Measurements from ENCODE around the gene DENND6B. TPM values are rescaled to one million over a fixed set of nuclear protein-coding genes. Genes with fewer than 3 reads are reported as not detected.

Gene DENND6B
- total and polyA plus RNA-seq, 2 donors (not counting 3 experiments of a cell fraction or from before 2014, with no cell fraction given): 4.1 to 5.9 TPM

- no peaks in the 10 kb centered on the region for H3K27me3 ChIP-seq (ENCODE audit: control insufficient read depth in 2 of 2, insufficient read depth in 2 of 2, low read length in 2 of 2)
- H3K9me3 ChIP-seq (replicated peaks; ENCODE audit: control insufficient read depth, insufficient read depth, low read length): no peaks in the 10 kb centered on the region
- peaks cover 9% of the 10 kb centered on the region for H3K4me1 ChIP-seq (ENCODE audit: control insufficient read depth, extremely low read depth, insufficient read depth, low read length)
- H3K27ac ChIP-seq (ENCODE audit: insufficient read depth, low read depth, low read length): no peak overlapping the region
- no peak overlapping the region for H3K4me3 ChIP-seq (replicated peaks in 1 of 3; ENCODE audit: insufficient read depth in 1 of 3, low read depth in 1 of 3, low read length in 3 of 3)
- dilution Hi-C loops (cut with MboI; ENCODE audit: extremely low pct_ligation_motif_present, low sequenced_read_pairs) (no loop called here), intact Hi-C loops (cut with micrococcal nuclease) (loop anchor here (1.0 to 2.0 kb wide), 4 partner anchors 17 to 55 kb away; partner anchors contain the start of genes MAPK11 and PPP6R2)
- H3K4me2 ChIP-seq (ENCODE audit: insufficient read depth, low read length): no peak overlapping the region
- H3K9me1 ChIP-seq (replicated peaks; ENCODE audit: control insufficient read depth, extremely low read depth, insufficient read depth, low read length): no peaks in the 10 kb centered on the region
- ChIA-PET POLR2A (no interaction called here), CTCF (interaction anchor here (0.7 to 5.6 kb wide), 14 partner anchors 8 to 85 kb away, joined by 3 to 36 read pairs (median 4); partner anchors contain the start of genes HDAC10 and PLXNB2)
- H3K9ac ChIP-seq (replicated peaks; ENCODE audit: extremely low read depth, insufficient read depth, low read length): no peak overlapping the region
- H3K79me2 ChIP-seq (ENCODE audit: control insufficient read depth, insufficient read depth, low read length): no peaks in the 10 kb centered on the region
- no peak overlapping the region for H2AFZ ChIP-seq (ENCODE audit: low read depth, low read length)
- TF ChIP-seq JUN (IDR thresholded peaks at IDR 0.05; ENCODE audit: borderline replicate concordance, insufficient read depth, insufficient read length, low read depth): peak; percentile 17
- TF ChIP-seq MYC (IDR thresholded peaks at IDR 0.05; ENCODE audit: low read depth, low read length): no peak
- BruUV-seq (replicated peaks): no TSS peak
- H3K36me3 ChIP-seq (ENCODE audit: control insufficient read depth in 2 of 2, extremely low read depth in 1 of 2, insufficient read depth in 2 of 2, low read length in 2 of 2): no peaks in the 10 kb centered on the region
- DNase-seq (ENCODE audit: low read depth, low spot score) (no peak), FAIRE-seq (peak; percentile 79)
- H4K20me1 ChIP-seq (replicated peaks; ENCODE audit: control insufficient read depth, extremely low read depth, insufficient read depth, low read length): no peaks in the 10 kb centered on the region
Measured at GRCh38 chr22:50325444-50326224, 1.2 kb downstream of the DENND6B start.

GRCh38 chr22:50323900-50324299 lies 2.9 kb downstream of the DENND6B start:
- dilution Hi-C loops (cut with MboI; ENCODE audit: extremely low pct_ligation_motif_present, low sequenced_read_pairs): no loop called here
- Histone ChIP-seq H3K4me1 (ENCODE audit: control insufficient read depth, extremely low read depth, insufficient read depth, low read length) (peaks cover 9% of the 10 kb centered on the region), H3K9ac (replicated peaks; ENCODE audit: extremely low read depth, insufficient read depth, low read length) (no peak overlapping the region), H3K27me3 (ENCODE audit: control insufficient read depth in 2 of 2, insufficient read depth in 2 of 2, low read length in 2 of 2) (no peaks in the 10 kb centered on the region), H3K9me1 (replicated peaks; ENCODE audit: control insufficient read depth, extremely low read depth, insufficient read depth, low read length) (no peaks in the 10 kb centered on the region), H3K4me2 (ENCODE audit: insufficient read depth, low read length) (no peak overlapping the region), H2AFZ (ENCODE audit: low read depth, low read length) (no peak overlapping the region), H4K20me1 (replicated peaks; ENCODE audit: control insufficient read depth, extremely low read depth, insufficient read depth, low read length) (no peaks in the 10 kb centered on the region), H3K4me3 (replicated peaks in 1 of 3; ENCODE audit: insufficient read depth in 1 of 3, low read depth in 1 of 3, low read length in 3 of 3) (no peak overlapping the region), H3K27ac (ENCODE audit: insufficient read depth, low read depth, low read length) (no peak overlapping the region), H3K9me3 (replicated peaks; ENCODE audit: control insufficient read depth, insufficient read depth, low read length) (no peaks in the 10 kb centered on the region), H3K36me3 (ENCODE audit: control insufficient read depth in 2 of 2, extremely low read depth in 1 of 2, insufficient read depth in 2 of 2, low read length in 2 of 2) (no peaks in the 10 kb centered on the region), H3K79me2 (ENCODE audit: control insufficient read depth, insufficient read depth, low read length) (no peaks in the 10 kb centered on the region)
- no TSS peak for BruUV-seq (replicated peaks)
- CTCF ChIA-PET: interaction anchor here (1.0 to 5.6 kb wide), 8 partner anchors 14 to 71 kb away, joined by 3 to 36 read pairs (median 4); no protein-coding TSS in a partner anchor
- no peak for FAIRE-seq
- no peak for TF ChIP-seq POLR2AphosphoS5 (IDR thresholded peaks at IDR 0.05; ENCODE audit: insufficient read depth, low read depth, low read length)
- no peak for TF ChIP-seq EZH2 (IDR thresholded peaks at IDR 0.05; ENCODE audit: borderline replicate concordance, low read depth, low read length, severe bottlenecking)
- no peak for TF ChIP-seq POLR2A (IDR thresholded peaks at IDR 0.05; ENCODE audit: low read depth, low read length)
- TF ChIP-seq JUN (IDR thresholded peaks at IDR 0.05; ENCODE audit: borderline replicate concordance, insufficient read depth, insufficient read length, low read depth): no peak
- TF ChIP-seq FOS (IDR thresholded peaks at IDR 0.05; ENCODE audit: borderline replicate concordance, insufficient read depth, low read length): no peak
- no peak for TF ChIP-seq MYC (IDR thresholded peaks at IDR 0.05; ENCODE audit: low read depth, low read length)
- TF ChIP-seq GATA2 (IDR thresholded peaks at IDR 0.05; ENCODE audit: insufficient read depth, insufficient read length, low read depth, low read length): no peak
- TF ChIP-seq, protein P1, sequence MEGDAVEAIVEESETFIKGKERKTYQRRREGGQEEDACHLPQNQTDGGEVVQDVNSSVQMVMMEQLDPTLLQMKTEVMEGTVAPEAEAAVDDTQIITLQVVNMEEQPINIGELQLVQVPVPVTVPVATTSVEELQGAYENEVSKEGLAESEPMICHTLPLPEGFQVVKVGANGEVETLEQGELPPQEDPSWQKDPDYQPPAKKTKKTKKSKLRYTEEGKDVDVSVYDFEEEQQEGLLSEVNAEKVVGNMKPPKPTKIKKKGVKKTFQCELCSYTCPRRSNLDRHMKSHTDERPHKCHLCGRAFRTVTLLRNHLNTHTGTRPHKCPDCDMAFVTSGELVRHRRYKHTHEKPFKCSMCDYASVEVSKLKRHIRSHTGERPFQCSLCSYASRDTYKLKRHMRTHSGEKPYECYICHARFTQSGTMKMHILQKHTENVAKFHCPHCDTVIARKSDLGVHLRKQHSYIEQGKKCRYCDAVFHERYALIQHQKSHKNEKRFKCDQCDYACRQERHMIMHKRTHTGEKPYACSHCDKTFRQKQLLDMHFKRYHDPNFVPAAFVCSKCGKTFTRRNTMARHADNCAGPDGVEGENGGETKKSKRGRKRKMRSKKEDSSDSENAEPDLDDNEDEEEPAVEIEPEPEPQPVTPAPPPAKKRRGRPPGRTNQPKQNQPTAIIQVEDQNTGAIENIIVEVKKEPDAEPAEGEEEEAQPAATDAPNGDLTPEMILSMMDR (IDR thresholded peaks at IDR 0.05; ENCODE audit: extremely low read depth in 1 of 2, insufficient read depth in 1 of 2, low read depth in 1 of 2, low read length in 2 of 2): no peak
- no peak for TF ChIP-seq MAX (IDR thresholded peaks at IDR 0.05; ENCODE audit: insufficient read depth, insufficient read length)
- no peak for DNase-seq (ENCODE audit: low read depth, low spot score)
- intact Hi-C loops (cut with micrococcal nuclease): no loop called here
- POLR2A ChIA-PET: interaction anchor here (0.7 kb wide), 1 partner anchor 10 kb away, joined by 6 read pairs; no protein-coding TSS in a partner anchor

Measured in endothelial cell of umbilical vein (primary cell).